PC-3 (cell line): ENCODE data around the gene HOXC13. TPM values are rescaled to one million over a fixed set of nuclear protein-coding genes. Genes with fewer than 3 reads are reported as not detected.
A peak's percentile ranks its signal among the peaks of the same experiment; 100 is the strongest.

Experiments
- ATAC-seq: fragments of 200-7000 bp; cut with Tn5 transposase; 2 replicates; pipeline ENCODE4 v1.9.1; 2020; ENCODE audit warnings: mild to moderate bottlenecking, moderate library complexity
- BruUV-seq: library from RNA; stranded (reverse); fragments of 400-500 nt; replicated peaks from 2 replicates; lab custom pipeline; 2021; lab: Mats Ljungman, UMichigan
- CTCF ChIA-PET: fragments of 300-600 bp; sonication (Branson Sonifier 250); formaldehyde crosslinking; loops from one replicate; lab custom pipeline; 2022; ENCODE audit warnings: antibody characterized with exemption; lab: Charles Lee
- POLR2A ChIA-PET: fragments of 300-600 bp; sonication (Branson Sonifier 250); formaldehyde crosslinking; loops from one replicate; lab custom pipeline; 2022; ENCODE audit warnings: antibody characterized with exemption; ENCODE audit not compliant: unreplicated experiment; lab: Charles Lee
- DNase-seq: peaks from one replicate; pipeline ENCODE4 v3.0.0-alpha.2; 2015
- H2AFZ ChIP-seq: fragments of 300-600 bp; sonication (generic); 2 replicates; pipeline ENCODE4 v1.6.0; 2016; ENCODE audit warnings: antibody characterized with exemption, low read length
- H3F3A ChIP-seq: fragments of 300-600 bp; sonication (generic); one replicate; pipeline ENCODE4 v1.6.0; 2017; ENCODE audit warnings: antibody characterized with exemption, low read length, control low read depth, mild to moderate bottlenecking; ENCODE audit not compliant: unreplicated experiment
- H3K27ac ChIP-seq: fragments of 300-600 bp; sonication (generic); 2 replicates; pipeline ENCODE4 v1.5.1; 2016; ENCODE audit warnings: mild to moderate bottlenecking, low read length
- H3K27me3 ChIP-seq: fragments of 300-600 bp; sonication (generic); 2 replicates; pipeline ENCODE4 v1.6.1; 2016; ENCODE audit warnings: low read length, mixed read lengths
- H3K36me3 ChIP-seq: fragments of 300-600 bp; sonication (generic); 2 replicates; pipeline ENCODE4 v1.6.1; 2016; ENCODE audit warnings: low read depth, mixed run types, low read length, mixed read lengths
- H3K4me1 ChIP-seq: fragments of 300-600 bp; sonication (generic); 2 replicates; pipeline ENCODE4 v1.5.1; 2016; ENCODE audit warnings: low read length; ENCODE audit not compliant: insufficient read depth
- H3K4me2 ChIP-seq: fragments of 300-600 bp; sonication (generic); 2 replicates; pipeline ENCODE4 v1.6.0; 2016; ENCODE audit warnings: low read length
- H3K4me3 ChIP-seq: fragments of 300-600 bp; sonication (generic); 2 replicates; pipeline ENCODE4 v1.5.1; 2016; ENCODE audit warnings: mild to moderate bottlenecking, low read length, mixed read lengths
- H3K79me2 ChIP-seq: fragments of 300-600 bp; sonication (generic); 2 replicates; pipeline ENCODE4 v1.6.1; 2017; ENCODE audit warnings: low read length, mixed read lengths
- H3K9ac ChIP-seq: fragments of 300-600 bp; sonication (generic); 2 replicates; pipeline ENCODE4 v1.6.0; 2016; ENCODE audit warnings: mild to moderate bottlenecking, low read length
- H3K9me2 ChIP-seq: fragments of 300-600 bp; sonication (generic); replicated peaks from 2 replicates; pipeline ENCODE4 v1.6.1; 2016; ENCODE audit warnings: mixed run types, low read length, mixed read lengths
- H3K9me3 ChIP-seq: fragments of 300-600 bp; sonication (generic); 2 replicates; pipeline ENCODE4 v1.6.1; 2016; ENCODE audit warnings: low read length, mixed read lengths
- H4K20me1 ChIP-seq: fragments of 300-600 bp; sonication (generic); 2 replicates; pipeline ENCODE4 v1.6.1; 2016; ENCODE audit warnings: low read length, mixed read lengths
- CTCF ChIP-seq: fragments of 300-600 bp; sonication (generic); conservative IDR thresholded peaks from 2 replicates; pipeline ENCODE4 v1.5.1; 2017; ENCODE audit warnings: antibody characterized with exemption, low read depth, mild to moderate bottlenecking, low read length
- EZH2 ChIP-seq: fragments of 300-600 bp; sonication (generic); IDR thresholded peaks from one replicate; pipeline ENCODE4 v1.6.1; 2017; ENCODE audit warnings: antibody characterized with exemption, mild to moderate bottlenecking, low read length; ENCODE audit not compliant: unreplicated experiment
- EZH2phosphoT487 ChIP-seq: fragments of 300-600 bp; sonication (generic); IDR thresholded peaks from 2 replicates; pipeline ENCODE4 v1.6.1; 2018; ENCODE audit warnings: mild to moderate bottlenecking, antibody characterized with exemption, low read length, borderline replicate concordance
- intact Hi-C: fragments of 100-400 bp; cut with micrococcal nuclease; formaldehyde crosslinking; loops from 2 replicates; pipeline ENCODE4 v1.9.0; 2023
- total RNA-seq: library from RNA; depleted of rRNA; stranded (reverse); fragments of >200 nt; gene quantifications from 2 replicates; pipeline ENCODE4 v1.2.3, GENCODE V29; 2014

Gene HOXC13
- total RNA-seq, 1 experiment from 2014 or later: 9.0 TPM

GRCh38 chr12:53971686-53972085 lies 33.1 kb downstream of the HOXC13 start:
- H2AFZ ChIP-seq: no peak overlapping the region
- H3F3A ChIP-seq: no peaks in the 10 kb centered on the region
- H3K9me2 ChIP-seq: no peaks in the 10 kb centered on the region
- intact Hi-C loops: no loop called here
- no peak for DNase-seq
- no peaks in the 10 kb centered on the region for H4K20me1 ChIP-seq
- no peak overlapping the region for H3K9ac ChIP-seq
- peak overlapping the region; percentile 95; the same call in 1 of the 2 replicates for H3K4me2 ChIP-seq
- ChIA-PET CTCF (no interaction called here), POLR2A (no interaction called here)
- H3K4me3 ChIP-seq: no peak overlapping the region
- no peaks in the 10 kb centered on the region for H3K36me3 ChIP-seq
- H3K27me3 ChIP-seq: no peaks in the 10 kb centered on the region
- H3K27ac ChIP-seq: no peak overlapping the region
- TF ChIP-seq CTCF (no peak), EZH2 (no peak), EZH2phosphoT487 (no peak)
- H3K79me2 ChIP-seq: no peaks in the 10 kb centered on the region
- H3K4me1 ChIP-seq: peaks cover 13% of the 10 kb centered on the region
- BruUV-seq: no TSS peak
- no peak for ATAC-seq
- H3K9me3 ChIP-seq: no peaks in the 10 kb centered on the region

- ATAC-seq: peak; percentile 84
- Histone ChIP-seq H3K27ac (no peak overlapping the region), H3K4me2 (peak overlapping the region; percentile 95), H2AFZ (peak overlapping the region; percentile 41; the same call in 1 of the 2 replicates), H3K27me3 (no peaks in the 10 kb centered on the region), H3F3A (no peaks in the 10 kb centered on the region), H4K20me1 (no peaks in the 10 kb centered on the region), H3K4me3 (0 out of 2 replicates have a peak overlapping the region, but pooled peaks have one; percentile 1), H3K36me3 (no peaks in the 10 kb centered on the region), H3K4me1 (peaks cover 15% of the 10 kb centered on the region), H3K9me2 (no peaks in the 10 kb centered on the region), H3K9me3 (no peaks in the 10 kb centered on the region), H3K79me2 (no peaks in the 10 kb centered on the region), H3K9ac (no peak overlapping the region)
- no TSS peak for BruUV-seq
- peak; percentile 80 for DNase-seq
- ChIA-PET CTCF (no interaction called here), POLR2A (no interaction called here)
- TF ChIP-seq CTCF (no peak), EZH2phosphoT487 (no peak), EZH2 (no peak)
- intact Hi-C loops: no loop called here
Observed at GRCh38 chr12:53972152-53972702, 33.6 kb downstream of the HOXC13 start.

GRCh38 chr12:53972722-53973235 lies 34.1 kb downstream of the HOXC13 start, which contains the start of gene HOXC11:
HOXC11 (plus strand) TSS chr12:53973126; CDS start chr12:53973242, 116 bp downstream.
- no peaks in the 10 kb centered on the region for H3K79me2 ChIP-seq
- H3K27ac ChIP-seq: no peak within 1 kb of the TSS
- DNase-seq (no peak), ATAC-seq (no peak)
- BruUV-seq: no TSS peak
- H3K4me3 ChIP-seq: peak within 1 kb of the TSS; percentile 75
- CTCF ChIA-PET: no interaction called here
- no peaks in the 10 kb centered on the region for H3K36me3 ChIP-seq
- intact Hi-C loops: no loop called here
- peaks cover 20% of the 10 kb centered on the region for H3K4me1 ChIP-seq
- peak within 1 kb of the TSS; percentile 77 for H3K9ac ChIP-seq
- H2AFZ ChIP-seq: peak within 1 kb of the TSS; percentile 89
- TF ChIP-seq CTCF: no peak
- TF ChIP-seq EZH2: no peak
- no peak for TF ChIP-seq EZH2phosphoT487
- H3K4me2 ChIP-seq: peak within 1 kb of the TSS; percentile 95
- H4K20me1 ChIP-seq: no peaks in the 10 kb centered on the region
- H3K9me2 ChIP-seq: no peaks in the 10 kb centered on the region
- H3F3A ChIP-seq: no peaks in the 10 kb centered on the region
- H3K9me3 ChIP-seq: no peaks in the 10 kb centered on the region
- POLR2A ChIA-PET: no interaction called here
- H3K27me3 ChIP-seq: no peaks in the 10 kb centered on the region
